ENCODE measurements around the gene KDM4B. TPM values are rescaled to one million over a fixed set of nuclear protein-coding genes. Genes with fewer than 3 reads are reported as not detected.

Gene KDM4B
- total and polyA plus RNA-seq, 9 of the 15 experiments (the other 6 are each of a cell fraction or from before 2014, with no cell fraction given) = 0.21 to 29.9 (median 7.3) TPM

DNA sequence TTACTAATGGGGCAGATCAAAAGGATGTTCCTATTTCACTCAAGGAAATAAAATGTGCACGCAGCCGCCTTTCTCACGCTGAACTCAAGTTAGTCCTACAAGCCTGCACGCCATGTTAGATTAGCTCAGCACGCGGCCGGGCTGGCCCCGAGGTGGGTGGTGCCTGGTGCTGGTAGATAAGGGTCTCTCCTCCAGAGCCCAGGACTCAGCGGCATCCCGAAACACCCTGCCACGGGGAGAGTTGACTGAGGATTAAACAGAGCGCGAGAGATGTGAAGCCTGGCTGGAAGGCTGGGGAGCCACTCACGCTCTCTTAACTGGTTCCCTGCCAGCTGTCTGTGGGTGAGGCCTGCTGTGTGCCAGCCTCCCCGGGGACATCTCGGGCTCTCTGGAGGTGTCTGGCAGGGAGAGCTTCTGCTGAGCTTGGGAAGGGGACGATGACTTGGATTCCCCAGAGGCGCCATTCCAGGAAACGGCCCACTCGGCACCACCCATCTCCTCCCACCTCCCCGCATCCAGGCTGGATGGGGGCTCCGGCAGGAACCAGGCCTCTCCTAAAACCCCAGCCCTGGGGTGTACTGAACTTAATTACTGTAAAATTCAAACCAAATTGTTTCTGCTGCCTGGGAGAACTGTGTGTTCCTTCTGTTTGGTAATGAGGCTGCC is 122.2 kb downstream of the KDM4B start (continued):
- TF ChIP-seq SRSF7 (optimal IDR thresholded peaks at IDR 0.05; ENCODE audit: low read depth, low read length) (no peak), TAL1 (IDR thresholded peaks at IDR 0.05) (peak; percentile 84), TBL1XR1 (IDR thresholded peaks at IDR 0.05; ENCODE audit: low read length in 2 of 2) (peak in 1 of 2 experiments; percentile 57; a peak in 2 of 4 replicates), NONO (IDR thresholded peaks at IDR 0.05; ENCODE audit: low read depth in 2 of 2, low read length in 1 of 2) (no peak), BRD9 (IDR thresholded peaks at IDR 0.05; ENCODE audit: low read depth, partially characterized antibody) (peak; percentile 17), FIP1L1 (IDR thresholded peaks at IDR 0.05; ENCODE audit: low read depth, low read length, poor library complexity, severe bottlenecking) (no peak), ATF1 (CRISPR knock-in tag; IDR thresholded peaks at IDR 0.05) (no peak), ATF1 (tag; IDR thresholded peaks at IDR 0.05) (peak; percentile 45; the same call in 1 of the 2 replicates), NFRKB (IDR thresholded peaks at IDR 0.05; ENCODE audit: low read depth) (peak; percentile 88), GTF2A2 (tag; IDR thresholded peaks at IDR 0.05) (no peak), HIVEP1 (CRISPR knock-in tag; IDR thresholded peaks at IDR 0.05) (no peak), SNRNP70 (optimal IDR thresholded peaks at IDR 0.05; ENCODE audit: low read depth, low read length) (no peak), MBD2 (IDR thresholded peaks at IDR 0.05; ENCODE audit: borderline replicate concordance, low read depth) (no peak; the same call in 1 of the 2 replicates), ETV5 (CRISPR knock-in tag; IDR thresholded peaks at IDR 0.05; ENCODE audit: low read depth) (no peak)
- TF ChIP-seq, protein P1, sequence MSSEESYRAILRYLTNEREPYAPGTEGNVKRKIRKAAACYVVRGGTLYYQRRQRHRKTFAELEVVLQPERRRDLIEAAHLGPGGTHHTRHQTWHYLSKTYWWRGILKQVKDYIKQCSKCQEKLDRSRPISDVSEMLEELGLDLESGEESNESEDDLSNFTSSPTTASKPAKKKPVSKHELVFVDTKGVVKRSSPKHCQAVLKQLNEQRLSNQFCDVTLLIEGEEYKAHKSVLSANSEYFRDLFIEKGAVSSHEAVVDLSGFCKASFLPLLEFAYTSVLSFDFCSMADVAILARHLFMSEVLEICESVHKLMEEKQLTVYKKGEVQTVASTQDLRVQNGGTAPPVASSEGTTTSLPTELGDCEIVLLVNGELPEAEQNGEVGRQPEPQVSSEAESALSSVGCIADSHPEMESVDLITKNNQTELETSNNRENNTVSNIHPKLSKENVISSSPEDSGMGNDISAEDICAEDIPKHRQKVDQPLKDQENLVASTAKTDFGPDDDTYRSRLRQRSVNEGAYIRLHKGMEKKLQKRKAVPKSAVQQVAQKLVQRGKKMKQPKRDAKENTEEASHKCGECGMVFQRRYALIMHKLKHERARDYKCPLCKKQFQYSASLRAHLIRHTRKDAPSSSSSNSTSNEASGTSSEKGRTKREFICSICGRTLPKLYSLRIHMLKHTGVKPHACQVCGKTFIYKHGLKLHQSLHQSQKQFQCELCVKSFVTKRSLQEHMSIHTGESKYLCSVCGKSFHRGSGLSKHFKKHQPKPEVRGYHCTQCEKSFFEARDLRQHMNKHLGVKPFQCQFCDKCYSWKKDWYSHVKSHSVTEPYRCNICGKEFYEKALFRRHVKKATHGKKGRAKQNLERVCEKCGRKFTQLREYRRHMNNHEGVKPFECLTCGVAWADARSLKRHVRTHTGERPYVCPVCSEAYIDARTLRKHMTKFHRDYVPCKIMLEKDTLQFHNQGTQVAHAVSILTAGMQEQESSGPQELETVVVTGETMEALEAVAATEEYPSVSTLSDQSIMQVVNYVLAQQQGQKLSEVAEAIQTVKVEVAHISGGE (CRISPR knock-in tag; IDR thresholded peaks at IDR 0.05) = peak in 1 of 3 experiments; percentile 23; a peak in 1 of 6 replicates
- TF ChIP-seq, protein P2, sequence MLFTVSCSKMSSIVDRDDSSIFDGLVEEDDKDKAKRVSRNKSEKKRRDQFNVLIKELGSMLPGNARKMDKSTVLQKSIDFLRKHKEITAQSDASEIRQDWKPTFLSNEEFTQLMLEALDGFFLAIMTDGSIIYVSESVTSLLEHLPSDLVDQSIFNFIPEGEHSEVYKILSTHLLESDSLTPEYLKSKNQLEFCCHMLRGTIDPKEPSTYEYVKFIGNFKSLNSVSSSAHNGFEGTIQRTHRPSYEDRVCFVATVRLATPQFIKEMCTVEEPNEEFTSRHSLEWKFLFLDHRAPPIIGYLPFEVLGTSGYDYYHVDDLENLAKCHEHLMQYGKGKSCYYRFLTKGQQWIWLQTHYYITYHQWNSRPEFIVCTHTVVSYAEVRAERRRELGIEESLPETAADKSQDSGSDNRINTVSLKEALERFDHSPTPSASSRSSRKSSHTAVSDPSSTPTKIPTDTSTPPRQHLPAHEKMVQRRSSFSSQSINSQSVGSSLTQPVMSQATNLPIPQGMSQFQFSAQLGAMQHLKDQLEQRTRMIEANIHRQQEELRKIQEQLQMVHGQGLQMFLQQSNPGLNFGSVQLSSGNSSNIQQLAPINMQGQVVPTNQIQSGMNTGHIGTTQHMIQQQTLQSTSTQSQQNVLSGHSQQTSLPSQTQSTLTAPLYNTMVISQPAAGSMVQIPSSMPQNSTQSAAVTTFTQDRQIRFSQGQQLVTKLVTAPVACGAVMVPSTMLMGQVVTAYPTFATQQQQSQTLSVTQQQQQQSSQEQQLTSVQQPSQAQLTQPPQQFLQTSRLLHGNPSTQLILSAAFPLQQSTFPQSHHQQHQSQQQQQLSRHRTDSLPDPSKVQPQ (CRISPR knock-in tag; IDR thresholded peaks at IDR 0.05; ENCODE audit: borderline replicate concordance) = no peak
- TF ChIP-seq, protein P3, sequence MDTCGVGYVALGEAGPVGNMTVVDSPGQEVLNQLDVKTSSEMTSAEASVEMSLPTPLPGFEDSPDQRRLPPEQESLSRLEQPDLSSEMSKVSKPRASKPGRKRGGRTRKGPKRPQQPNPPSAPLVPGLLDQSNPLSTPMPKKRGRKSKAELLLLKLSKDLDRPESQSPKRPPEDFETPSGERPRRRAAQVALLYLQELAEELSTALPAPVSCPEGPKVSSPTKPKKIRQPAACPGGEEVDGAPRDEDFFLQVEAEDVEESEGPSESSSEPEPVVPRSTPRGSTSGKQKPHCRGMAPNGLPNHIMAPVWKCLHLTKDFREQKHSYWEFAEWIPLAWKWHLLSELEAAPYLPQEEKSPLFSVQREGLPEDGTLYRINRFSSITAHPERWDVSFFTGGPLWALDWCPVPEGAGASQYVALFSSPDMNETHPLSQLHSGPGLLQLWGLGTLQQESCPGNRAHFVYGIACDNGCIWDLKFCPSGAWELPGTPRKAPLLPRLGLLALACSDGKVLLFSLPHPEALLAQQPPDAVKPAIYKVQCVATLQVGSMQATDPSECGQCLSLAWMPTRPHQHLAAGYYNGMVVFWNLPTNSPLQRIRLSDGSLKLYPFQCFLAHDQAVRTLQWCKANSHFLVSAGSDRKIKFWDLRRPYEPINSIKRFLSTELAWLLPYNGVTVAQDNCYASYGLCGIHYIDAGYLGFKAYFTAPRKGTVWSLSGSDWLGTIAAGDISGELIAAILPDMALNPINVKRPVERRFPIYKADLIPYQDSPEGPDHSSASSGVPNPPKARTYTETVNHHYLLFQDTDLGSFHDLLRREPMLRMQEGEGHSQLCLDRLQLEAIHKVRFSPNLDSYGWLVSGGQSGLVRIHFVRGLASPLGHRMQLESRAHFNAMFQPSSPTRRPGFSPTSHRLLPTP (IDR thresholded peaks at IDR 0.05; ENCODE audit: borderline replicate concordance, extremely low read depth, insufficient read length) = no peak
- TF ChIP-seq, protein P4, sequence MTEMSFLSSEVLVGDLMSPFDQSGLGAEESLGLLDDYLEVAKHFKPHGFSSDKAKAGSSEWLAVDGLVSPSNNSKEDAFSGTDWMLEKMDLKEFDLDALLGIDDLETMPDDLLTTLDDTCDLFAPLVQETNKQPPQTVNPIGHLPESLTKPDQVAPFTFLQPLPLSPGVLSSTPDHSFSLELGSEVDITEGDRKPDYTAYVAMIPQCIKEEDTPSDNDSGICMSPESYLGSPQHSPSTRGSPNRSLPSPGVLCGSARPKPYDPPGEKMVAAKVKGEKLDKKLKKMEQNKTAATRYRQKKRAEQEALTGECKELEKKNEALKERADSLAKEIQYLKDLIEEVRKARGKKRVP (CRISPR knock-in tag; IDR thresholded peaks at IDR 0.05) = no peak
